ENCODE data around the gene SYT17. TPM values are rescaled to one million over a fixed set of nuclear protein-coding genes. Genes with fewer than 3 reads are reported as not detected.
A peak's percentile ranks its signal among the peaks of the same experiment; 100 is the strongest.

Gene SYT17
- total and polyA plus RNA-seq, 10 of the 15 experiments (the other 5 are each of a cell fraction or from before 2014, with no cell fraction given): 3.7 to 12.3 (median 5.0) TPM

DNA sequence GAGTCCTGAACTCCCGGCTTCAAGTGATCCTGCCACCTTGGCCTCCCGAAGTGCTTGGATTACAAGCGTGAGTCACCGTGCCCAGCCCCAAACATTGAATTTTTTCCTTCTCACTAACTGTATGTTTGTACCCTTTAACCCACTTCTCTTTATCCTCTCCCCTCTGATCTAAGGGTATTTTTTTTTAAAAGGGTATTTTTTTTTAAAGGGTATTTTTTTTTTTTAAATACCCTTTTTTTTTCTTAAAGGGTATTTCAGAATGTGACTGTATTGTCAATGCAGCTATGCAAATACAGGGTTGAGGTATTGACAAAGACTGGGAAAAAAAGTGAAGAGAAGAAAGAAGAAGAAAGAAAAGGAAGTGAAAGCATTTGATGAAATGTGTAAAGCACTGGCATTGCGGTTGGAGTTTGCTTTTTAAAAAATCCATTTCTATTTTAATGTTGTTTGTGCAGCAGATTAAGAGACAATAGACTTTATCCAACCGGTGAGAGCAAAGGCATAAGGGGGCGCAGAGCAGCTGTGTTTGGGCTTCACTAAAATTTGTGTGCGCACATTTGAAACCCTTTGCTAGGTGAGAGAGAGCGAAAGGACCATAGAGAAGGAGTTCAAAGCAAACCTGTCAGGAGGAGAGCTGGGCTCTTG lies 42.4 kb downstream of the SYT17 start (continued):
- TF ChIP-seq, protein P1, sequence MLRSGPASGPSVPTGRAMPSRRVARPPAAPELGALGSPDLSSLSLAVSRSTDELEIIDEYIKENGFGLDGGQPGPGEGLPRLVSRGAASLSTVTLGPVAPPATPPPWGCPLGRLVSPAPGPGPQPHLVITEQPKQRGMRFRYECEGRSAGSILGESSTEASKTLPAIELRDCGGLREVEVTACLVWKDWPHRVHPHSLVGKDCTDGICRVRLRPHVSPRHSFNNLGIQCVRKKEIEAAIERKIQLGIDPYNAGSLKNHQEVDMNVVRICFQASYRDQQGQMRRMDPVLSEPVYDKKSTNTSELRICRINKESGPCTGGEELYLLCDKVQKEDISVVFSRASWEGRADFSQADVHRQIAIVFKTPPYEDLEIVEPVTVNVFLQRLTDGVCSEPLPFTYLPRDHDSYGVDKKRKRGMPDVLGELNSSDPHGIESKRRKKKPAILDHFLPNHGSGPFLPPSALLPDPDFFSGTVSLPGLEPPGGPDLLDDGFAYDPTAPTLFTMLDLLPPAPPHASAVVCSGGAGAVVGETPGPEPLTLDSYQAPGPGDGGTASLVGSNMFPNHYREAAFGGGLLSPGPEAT (IDR thresholded peaks at IDR 0.05; ENCODE audit: low read depth): peak; percentile 92
- TF ChIP-seq TCF7 (IDR thresholded peaks at IDR 0.05; ENCODE audit: borderline replicate concordance) (peak; percentile 81), ZNF207 (IDR thresholded peaks at IDR 0.05; ENCODE audit: borderline replicate concordance) (peak; percentile 20; the same call in 1 of the 2 replicates), EP300 (IDR thresholded peaks at IDR 0.05; ENCODE audit: borderline replicate concordance in 1 of 2, control insufficient read depth in 1 of 2, low read depth in 2 of 2, low read length in 2 of 2) (peak; percentile 88 to 89; a peak in 3 of 4 replicates), CREM (IDR thresholded peaks at IDR 0.05; ENCODE audit: low read depth) (peak; percentile 40; the same call in 1 of the 2 replicates), RAD21 (IDR thresholded peaks at IDR 0.05; ENCODE audit: insufficient read depth, low read depth, low read length) (peak; percentile 43), ZNF622 (IDR thresholded peaks at IDR 0.05) (no peak), STAT3 (IDR thresholded peaks at IDR 0.05; ENCODE audit: low read depth, low read length) (peak; percentile 91; the same call in 1 of the 2 replicates), NR2F1 (conservative IDR thresholded peaks at IDR 0.05) (no peak), SMC3 (IDR thresholded peaks at IDR 0.05; ENCODE audit: borderline replicate concordance, low read length) (peak; percentile 24; the same call in 1 of the 2 replicates), CHD2 (IDR thresholded peaks at IDR 0.05; ENCODE audit: borderline replicate concordance, low read depth, low read length) (peak; percentile 68; the same call in 1 of the 2 replicates), NFXL1 (IDR thresholded peaks at IDR 0.05; ENCODE audit: borderline replicate concordance) (no peak), RCOR1 (conservative IDR thresholded peaks at IDR 0.05; ENCODE audit: low read depth, low read length) (peak; percentile 87; the same call in 1 of the 2 replicates), SIN3A (IDR thresholded peaks at IDR 0.05; ENCODE audit: low read depth, low read length) (0 out of 2 replicates have a peak, but pooled peaks have one; percentile 41), TARDBP (IDR thresholded peaks at IDR 0.05; ENCODE audit: borderline replicate concordance) (peak; percentile 24; the same call in 1 of the 2 replicates), PML (IDR thresholded peaks at IDR 0.05; ENCODE audit: low read length) (0 out of 2 replicates have a peak, but pooled peaks have one; percentile 38), CREB1 (IDR thresholded peaks at IDR 0.05; ENCODE audit: low read depth) (no peak), SP1 (IDR thresholded peaks at IDR 0.05; ENCODE audit: low read depth, low read length) (peak; percentile 5), POU2F2 (IDR thresholded peaks at IDR 0.05; ENCODE audit: borderline replicate concordance, low read depth, low read length) (peak; percentile 75; the same call in 2 of the 3 replicates)
- TF ChIP-seq, protein P2, sequence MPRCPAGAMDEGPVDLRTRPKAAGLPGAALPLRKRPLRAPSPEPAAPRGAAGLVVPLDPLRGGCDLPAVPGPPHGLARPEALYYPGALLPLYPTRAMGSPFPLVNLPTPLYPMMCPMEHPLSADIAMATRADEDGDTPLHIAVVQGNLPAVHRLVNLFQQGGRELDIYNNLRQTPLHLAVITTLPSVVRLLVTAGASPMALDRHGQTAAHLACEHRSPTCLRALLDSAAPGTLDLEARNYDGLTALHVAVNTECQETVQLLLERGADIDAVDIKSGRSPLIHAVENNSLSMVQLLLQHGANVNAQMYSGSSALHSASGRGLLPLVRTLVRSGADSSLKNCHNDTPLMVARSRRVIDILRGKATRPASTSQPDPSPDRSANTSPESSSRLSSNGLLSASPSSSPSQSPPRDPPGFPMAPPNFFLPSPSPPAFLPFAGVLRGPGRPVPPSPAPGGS (IDR thresholded peaks at IDR 0.05; ENCODE audit: borderline replicate concordance, insufficient read depth, low read depth, low read length, poor library complexity, severe bottlenecking): peak; percentile 49
- TF ChIP-seq, protein P3, sequence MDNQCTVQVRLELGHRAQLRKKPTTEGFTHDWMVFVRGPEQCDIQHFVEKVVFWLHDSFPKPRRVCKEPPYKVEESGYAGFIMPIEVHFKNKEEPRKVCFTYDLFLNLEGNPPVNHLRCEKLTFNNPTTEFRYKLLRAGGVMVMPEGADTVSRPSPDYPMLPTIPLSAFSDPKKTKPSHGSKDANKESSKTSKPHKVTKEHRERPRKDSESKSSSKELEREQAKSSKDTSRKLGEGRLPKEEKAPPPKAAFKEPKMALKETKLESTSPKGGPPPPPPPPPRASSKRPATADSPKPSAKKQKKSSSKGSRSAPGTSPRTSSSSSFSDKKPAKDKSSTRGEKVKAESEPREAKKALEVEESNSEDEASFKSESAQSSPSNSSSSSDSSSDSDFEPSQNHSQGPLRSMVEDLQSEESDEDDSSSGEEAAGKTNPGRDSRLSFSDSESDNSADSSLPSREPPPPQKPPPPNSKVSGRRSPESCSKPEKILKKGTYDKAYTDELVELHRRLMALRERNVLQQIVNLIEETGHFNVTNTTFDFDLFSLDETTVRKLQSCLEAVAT (IDR thresholded peaks at IDR 0.05): peak; percentile 44; the same call in 1 of the 2 replicates
- TF ChIP-seq, protein P4, sequence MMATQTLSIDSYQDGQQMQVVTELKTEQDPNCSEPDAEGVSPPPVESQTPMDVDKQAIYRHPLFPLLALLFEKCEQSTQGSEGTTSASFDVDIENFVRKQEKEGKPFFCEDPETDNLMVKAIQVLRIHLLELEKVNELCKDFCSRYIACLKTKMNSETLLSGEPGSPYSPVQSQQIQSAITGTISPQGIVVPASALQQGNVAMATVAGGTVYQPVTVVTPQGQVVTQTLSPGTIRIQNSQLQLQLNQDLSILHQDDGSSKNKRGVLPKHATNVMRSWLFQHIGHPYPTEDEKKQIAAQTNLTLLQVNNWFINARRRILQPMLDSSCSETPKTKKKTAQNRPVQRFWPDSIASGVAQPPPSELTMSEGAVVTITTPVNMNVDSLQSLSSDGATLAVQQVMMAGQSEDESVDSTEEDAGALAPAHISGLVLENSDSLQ (IDR thresholded peaks at IDR 0.05): no peak; the same call in 1 of the 2 replicates

All from GM12878 (cell line).